Right lobe of liver (tissue), 6 donors: Measurements from ENCODE around the gene EXOSC3. TPM values are rescaled to one million over a fixed set of nuclear protein-coding genes. Genes with fewer than 3 reads are reported as not detected.

Experiments used
- ATAC-seq, 4 donors: fragments of 200-7000 bp; cut with Tn5 transposase; one replicate each; pipeline ENCODE4 v1.9.1; 2020; ENCODE audit warnings: mild to moderate bottlenecking in 4 of 4, moderate library complexity in 4 of 4
- DNase-seq, 3 donors: peaks; one replicate each; pipeline ENCODE4 v3.0.0-alpha.2; 2020
- H3K27ac ChIP-seq, 3 donors: fragments of 200-600 bp; one replicate each; pipeline ENCODE4 v1.8.0; 2022
- H3K27me3 ChIP-seq, 2 donors: fragments of 200-600 bp; one replicate each; pipeline ENCODE4 v1.8.0; 2022
- H3K36me3 ChIP-seq, 4 donors: fragments of 200-600 bp; sonication (generic) in 1 of 4; one replicate each; pipeline versions ENCODE4 v1.5.1 to v1.8.0; 2017 to 2022; ENCODE audit warnings: control low read depth in 1 of 4
- H3K4me1 ChIP-seq, 4 donors: fragments of 200-600 bp; sonication (generic) in 1 of 4; one replicate each; pipeline versions ENCODE4 v1.5.1 to v1.8.0; 2017 to 2022; ENCODE audit warnings: control low read depth in 1 of 4
- H3K4me3 ChIP-seq, 3 donors: fragments of 200-600 bp; one replicate each; pipeline ENCODE4 v1.8.0; 2022
- H3K9me3 ChIP-seq, 4 donors: fragments of 200-600 bp; sonication (generic) in 1 of 4; one replicate each; pipeline versions ENCODE4 v1.5.1 to v1.8.0; 2017 to 2022; ENCODE audit warnings: control low read depth in 1 of 4
- POLR2A ChIP-seq: fragments of 450-650 bp; IDR thresholded peaks from one replicate; pipeline ENCODE4 v1.6.1; 2017; ENCODE audit warnings: antibody characterized with exemption, mild to moderate bottlenecking
- WGBS: methylation state at CpG from one replicate; pipeline ENCODE4 v1.1.6; 2018; ENCODE audit warnings: low coverage, low lambda C conversion rate; ENCODE audit not compliant: insufficient coverage; ENCODE audit errors: missing lambda C conversion rate; 5-methylcytosine and 5-hydroxymethylcytosine counted together
- intact Hi-C, 2 donors: fragments of 100-400 bp; cut with DNase I; formaldehyde crosslinking; loops; one replicate each; pipeline versions ENCODE4 v1.11.2 to v1.14.1; 2022
- total RNA-seq, 6 experiments: library from RNA; depleted of rRNA in 2 of 6; stranded (reverse); fragments of >200 nt in 2 of 6; fragmentation: NEBNext Ultra II Directional in 3 of 6; extraction: Animal tissue kit (Norgen Biotek cat#: 25700) in 3 of 6; gene quantifications; one replicate each; pipeline versions ENCODE4 v1.1.0 to v1.2.4, GENCODE V29; 2016 to 2023
- TF ChIP-seq, protein P1 (sequence below), 4 donors: fragments of 200-600 bp in 3 of 4; fragments of 450-650 bp in 1 of 4; IDR thresholded peaks; one replicate each; pipeline versions ENCODE4 v1.5.1 to v1.8.0; 2016 to 2022; ENCODE audit warnings: antibody characterized with exemption in 4 of 4, mild to moderate bottlenecking in 2 of 4
- donor health status: DM: no; HTN: yes; CAD: no.
- donor health status: DM: no; HTN: no; CAD: no.
- donor health status: DM: no; HTN: no; CAD: no.
- donor health status: DM: no; HTN: yes; CAD: no.
- donor health status: DM: no; HTN: yes; CAD: no.

EXOSC3 gene
- total RNA-seq, 6 experiments from 2014 or later = 13.1 to 17.1 (median 14.7) TPM

DNA sequence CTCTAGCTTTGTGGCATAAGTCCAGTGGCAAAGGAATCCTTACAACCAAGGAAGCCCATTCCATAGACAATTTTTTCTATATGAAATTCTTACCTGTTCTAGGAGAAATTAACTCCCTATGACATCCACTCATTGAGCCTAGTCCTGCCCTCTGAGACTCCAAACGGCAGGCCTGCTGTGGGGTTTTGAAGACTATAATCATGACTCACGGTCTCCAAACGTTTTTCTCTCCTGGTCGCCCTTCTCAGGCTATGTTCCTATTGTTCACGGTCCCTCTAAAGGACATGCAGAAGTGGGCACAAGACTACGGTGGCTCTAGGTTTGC lies 611 bp downstream of the EXOSC3 start:
- no peaks in the 10 kb centered on the region for H3K27me3 ChIP-seq

GRCh38 chr9:37778534-37778933 lies 6.3 kb downstream of the EXOSC3 start:
- H3K36me3 ChIP-seq = peaks cover 0 to 67% (median 23%) of the 10 kb centered on the region in 4 donors

More for the DNA sequence above, 611 bp downstream of the EXOSC3 start:
- Histone ChIP-seq H3K9me3 (no peaks in the 10 kb centered on the region), H3K36me3 (peaks cover 0 to 40% (median 12%) of the 10 kb centered on the region in 4 donors), H3K4me3 (peak overlapping the region; percentile 78 to 95 (median 91)), H3K27ac (peak overlapping the region in 1 of 3 donors; percentile 25), H3K4me1 (peaks cover 0 to 14% (median 2%) of the 10 kb centered on the region in 4 donors)
- DNase-seq (no peak), ATAC-seq (no peak)
- 0% methylated on average over 6 of the region's 6 CpGs for WGBS
- TF ChIP-seq POLR2A = no peak
- TF ChIP-seq, protein P1, sequence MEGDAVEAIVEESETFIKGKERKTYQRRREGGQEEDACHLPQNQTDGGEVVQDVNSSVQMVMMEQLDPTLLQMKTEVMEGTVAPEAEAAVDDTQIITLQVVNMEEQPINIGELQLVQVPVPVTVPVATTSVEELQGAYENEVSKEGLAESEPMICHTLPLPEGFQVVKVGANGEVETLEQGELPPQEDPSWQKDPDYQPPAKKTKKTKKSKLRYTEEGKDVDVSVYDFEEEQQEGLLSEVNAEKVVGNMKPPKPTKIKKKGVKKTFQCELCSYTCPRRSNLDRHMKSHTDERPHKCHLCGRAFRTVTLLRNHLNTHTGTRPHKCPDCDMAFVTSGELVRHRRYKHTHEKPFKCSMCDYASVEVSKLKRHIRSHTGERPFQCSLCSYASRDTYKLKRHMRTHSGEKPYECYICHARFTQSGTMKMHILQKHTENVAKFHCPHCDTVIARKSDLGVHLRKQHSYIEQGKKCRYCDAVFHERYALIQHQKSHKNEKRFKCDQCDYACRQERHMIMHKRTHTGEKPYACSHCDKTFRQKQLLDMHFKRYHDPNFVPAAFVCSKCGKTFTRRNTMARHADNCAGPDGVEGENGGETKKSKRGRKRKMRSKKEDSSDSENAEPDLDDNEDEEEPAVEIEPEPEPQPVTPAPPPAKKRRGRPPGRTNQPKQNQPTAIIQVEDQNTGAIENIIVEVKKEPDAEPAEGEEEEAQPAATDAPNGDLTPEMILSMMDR (IDR thresholded peaks at IDR 0.05) = no peak
- intact Hi-C loops = loop anchor here in 1 of 2 donors (2.0 to 10.0 kb wide), 2 partner anchors 17 to 59 kb away; partner anchors contain the start of gene DCAF10

GRCh38 chr9:37776328-37776727 lies 8.5 kb downstream of the EXOSC3 start:
- peaks cover 0 to 61% (median 20%) of the 10 kb centered on the region in 4 donors for H3K36me3 ChIP-seq
- 83% methylated on average over 1 of the region's 5 CpGs for WGBS

More at GRCh38 chr9:37778534-37778933, 6.3 kb downstream of the EXOSC3 start:
- Histone ChIP-seq H3K9me3 (no peaks in the 10 kb centered on the region), H3K4me3 (no peak overlapping the region), H3K27me3 (no peaks in the 10 kb centered on the region), H3K4me1 (no peaks in the 10 kb centered on the region), H3K27ac (no peak overlapping the region)
- intact Hi-C loops = no loop called here
- DNase-seq = no peak
- no peak for ATAC-seq
- no peak for TF ChIP-seq POLR2A
- TF ChIP-seq, protein P1 (IDR thresholded peaks at IDR 0.05) = no peak
- 85% methylated on average over 2 of the region's 2 CpGs for WGBS

GRCh38 chr9:37775216-37775919 lies 9.5 kb downstream of the EXOSC3 start:
- Histone ChIP-seq H3K4me3 (no peak overlapping the region), H3K4me1 (no peaks in the 10 kb centered on the region), H3K27me3 (no peaks in the 10 kb centered on the region), H3K9me3 (no peaks in the 10 kb centered on the region), H3K36me3 (peaks cover 0 to 59% (median 16%) of the 10 kb centered on the region in 4 donors), H3K27ac (no peak overlapping the region)
- ATAC-seq (no peak), DNase-seq (no peak)
- intact Hi-C loops = no loop called here
- TF ChIP-seq, protein P1 (IDR thresholded peaks at IDR 0.05) = no peak
- no peak for TF ChIP-seq POLR2A
- WGBS = no CpG with 5 or more reads among the region's 1 CpG

More at GRCh38 chr9:37776328-37776727, 8.5 kb downstream of the EXOSC3 start:
- DNase-seq (no peak), ATAC-seq (no peak)
- no peaks in the 10 kb centered on the region for H3K4me1 ChIP-seq
- no peaks in the 10 kb centered on the region for H3K27me3 ChIP-seq
- intact Hi-C loops = no loop called here
- H3K9me3 ChIP-seq = no peaks in the 10 kb centered on the region
- no peak overlapping the region for H3K4me3 ChIP-seq
- H3K27ac ChIP-seq = no peak overlapping the region
- TF ChIP-seq, protein P1 (IDR thresholded peaks at IDR 0.05) = no peak
- no peak for TF ChIP-seq POLR2A
